Aorta (tissue), 5 donors: Measurements from ENCODE around the gene ARHGEF19. TPM values are rescaled to one million over a fixed set of nuclear protein-coding genes. Genes with fewer than 3 reads are reported as not detected.

Experiments used
- ATAC-seq: fragments of 200-7000 bp; cut with Tn5 transposase; one replicate; pipeline ENCODE4 v1.9.1; 2022; ENCODE audit warnings: moderate library complexity; ENCODE audit not compliant: low FRiP score
- DNase-seq, 2 donors: peaks; one replicate each; pipeline ENCODE4 v3.0.0-alpha.2; 2020
- H3K27ac ChIP-seq, 2 donors: one replicate each; pipeline ENCODE4 v1.5.1; 2013; ENCODE audit warnings: low read length in 2 of 2, mild to moderate bottlenecking in 2 of 2, moderate library complexity in 2 of 2, control low read depth in 1 of 2, inconsistent platforms in 1 of 2, low read depth in 1 of 2
- H3K27me3 ChIP-seq, 2 donors: one replicate each; pipeline ENCODE4 v1.6.1; 2013; ENCODE audit warnings: control low read depth in 1 of 2, low read length in 1 of 2, mild to moderate bottlenecking in 1 of 2, moderate library complexity in 1 of 2; ENCODE audit not compliant: insufficient read depth in 2 of 2, control insufficient read depth in 1 of 2
- H3K36me3 ChIP-seq, 2 donors: one replicate each; pipeline ENCODE4 v1.6.1; 2013; ENCODE audit warnings: control low read depth in 1 of 2, low read length in 1 of 2, mild to moderate bottlenecking in 1 of 2; ENCODE audit not compliant: insufficient read depth in 2 of 2, control insufficient read depth in 1 of 2
- H3K4me1 ChIP-seq, 2 donors: one replicate each; pipeline ENCODE4 v1.6.1; 2013; ENCODE audit warnings: low read length in 2 of 2, control low read depth in 1 of 2, mild to moderate bottlenecking in 1 of 2, moderate library complexity in 1 of 2; ENCODE audit not compliant: insufficient read depth in 2 of 2, control insufficient read depth in 1 of 2
- H3K4me3 ChIP-seq, 2 donors: one replicate each; pipeline ENCODE4 v1.5.1; 2013; ENCODE audit warnings: low read length in 2 of 2, control low read depth in 1 of 2, mild to moderate bottlenecking in 1 of 2
- H3K9me3 ChIP-seq: one replicate; pipeline ENCODE4 v1.6.1; 2013; ENCODE audit warnings: mild to moderate bottlenecking, low read length; ENCODE audit not compliant: control insufficient read depth
- WGBS, 2 donors: extraction: QIAGEN DNeasy Blood & Tissue Kit; methylation state at CpG; one replicate each; pipeline ENCODE4 v1.1.7; 2013; 5-methylcytosine and 5-hydroxymethylcytosine counted together
- intact Hi-C, 2 donors: fragments of 100-400 bp; cut with DNase I; formaldehyde crosslinking; loops; one replicate each; pipeline versions ENCODE4 v1.14.2 to v1.15.0; 2022
- polyA plus RNA-seq, 2 donors: library from polyadenylated mRNA; stranded (reverse); fragments of 200-250 nt; gene quantifications; one replicate each; pipeline ENCODE4 v1.2.3, GENCODE V29; 2013
- total RNA-seq, 2 donors: library from RNA; stranded (reverse); fragmentation: NEBNext Ultra II Directional; extraction: Animal tissue kit (Norgen Biotek cat#: 25700); gene quantifications; one replicate each; pipeline ENCODE4 v1.2.1, GENCODE V29; 2021
- donor health status: healthy with polysubstance abuse.
- donor health status: Bipolar disorder and iron deficiency.
- donor health status: DM: no; HTN: no; CAD: no.
- donor health status: DM: no; HTN: no; CAD: no.
- donor health status: DM: yes; HTN: yes; CAD: no.

The ARHGEF19 gene
- total and polyA plus RNA-seq, 4 donors: 3.3 to 19.7 (median 7.9) TPM

- Histone ChIP-seq H3K27ac (peak overlapping the region in 1 of 2 donors; percentile 34), H3K36me3 (no peaks in the 10 kb centered on the region), H3K9me3 (no peaks in the 10 kb centered on the region), H3K4me1 (no peaks in the 10 kb centered on the region), H3K27me3 (no peaks in the 10 kb centered on the region), H3K4me3 (no peak overlapping the region)
- peak in 1 of 2 donors; percentile 65 for DNase-seq
- intact Hi-C loops: loop anchor here (5.0 kb wide), 2 partner anchors 36 to 156 kb away; no protein-coding TSS in a partner anchor
- 44 to 48% methylated on average over 35 to 38 of the region's 38 CpGs for WGBS, 2 donors
- no peak for ATAC-seq
These were observed 6.4 kb downstream of the ARHGEF19 start for GRCh38 chr1:16205891-16206546.

DNA sequence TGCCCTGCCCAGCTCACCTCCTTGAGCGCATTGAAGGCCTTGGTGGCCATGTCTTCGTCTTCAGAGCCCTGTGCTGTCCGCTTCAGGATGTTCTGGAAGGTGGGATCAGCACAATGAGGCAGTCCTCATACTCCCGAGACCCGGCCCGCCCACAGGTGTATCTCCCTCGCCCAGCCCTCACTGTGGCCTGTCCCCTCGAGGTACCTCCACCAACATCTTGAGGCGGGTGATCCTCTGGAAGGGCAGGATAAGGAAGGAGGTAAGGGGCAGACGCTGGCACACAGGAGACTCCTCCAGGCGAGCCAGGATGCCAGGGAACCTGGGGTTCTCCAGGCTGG lies 7.1 kb downstream of the ARHGEF19 start:
- Histone ChIP-seq H3K4me1 (no peaks in the 10 kb centered on the region), H3K27ac (no peak overlapping the region), H3K9me3 (no peaks in the 10 kb centered on the region), H3K4me3 (no peak overlapping the region), H3K27me3 (no peaks in the 10 kb centered on the region), H3K36me3 (no peaks in the 10 kb centered on the region)
- peak in 1 of 2 donors; percentile 44 for DNase-seq
- no peak for ATAC-seq
- intact Hi-C loops: loop anchor here (5.0 kb wide), 2 partner anchors 37 to 157 kb away; no protein-coding TSS in a partner anchor
- WGBS, 2 donors: 93 to 97% methylated on average over 11 of the region's 11 CpGs

GRCh38 chr1:16204634-16205333 lies 7.7 kb downstream of the ARHGEF19 start:
- peak in 1 of 2 donors; percentile 46 for DNase-seq
- Histone ChIP-seq H3K36me3 (no peaks in the 10 kb centered on the region), H3K9me3 (no peaks in the 10 kb centered on the region), H3K4me3 (no peak overlapping the region), H3K27ac (no peak overlapping the region), H3K4me1 (no peaks in the 10 kb centered on the region), H3K27me3 (no peaks in the 10 kb centered on the region)
- 84 to 88% methylated on average over 12 of the region's 12 CpGs for WGBS, 2 donors
- ATAC-seq: no peak
- intact Hi-C loops: loop anchor here (5.0 kb wide), 2 partner anchors 38 to 158 kb away; no protein-coding TSS in a partner anchor

DNA sequence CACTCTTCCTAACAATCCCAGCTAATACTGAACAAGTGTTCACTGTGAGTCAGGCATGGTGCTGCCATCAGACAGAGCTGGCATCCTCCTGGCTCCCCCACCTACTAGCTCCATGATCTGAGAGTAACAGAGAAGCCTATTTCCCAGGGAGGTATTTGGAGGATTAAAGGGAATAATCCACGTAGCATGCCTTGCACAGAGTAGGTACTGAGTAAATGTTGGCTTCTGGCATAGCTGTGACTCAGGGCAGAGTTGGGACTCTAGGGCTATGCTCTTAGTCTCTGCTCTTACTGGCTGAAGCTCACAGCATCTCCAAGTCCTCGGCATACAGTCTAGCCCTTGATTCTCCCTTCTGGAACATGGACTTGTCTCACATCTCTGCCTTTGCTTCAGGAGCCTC lies 8.2 kb downstream of the ARHGEF19 start:
- ATAC-seq (no peak), DNase-seq (no peak)
- no peak overlapping the region for H3K27ac ChIP-seq
- H3K4me3 ChIP-seq: no peak overlapping the region
- no peaks in the 10 kb centered on the region for H3K36me3 ChIP-seq
- H3K27me3 ChIP-seq: no peaks in the 10 kb centered on the region
- 75 to 85% methylated on average over 2 of the region's 2 CpGs for WGBS, 2 donors
- H3K9me3 ChIP-seq: no peaks in the 10 kb centered on the region
- no peaks in the 10 kb centered on the region for H3K4me1 ChIP-seq
- intact Hi-C loops: no loop called here

DNA sequence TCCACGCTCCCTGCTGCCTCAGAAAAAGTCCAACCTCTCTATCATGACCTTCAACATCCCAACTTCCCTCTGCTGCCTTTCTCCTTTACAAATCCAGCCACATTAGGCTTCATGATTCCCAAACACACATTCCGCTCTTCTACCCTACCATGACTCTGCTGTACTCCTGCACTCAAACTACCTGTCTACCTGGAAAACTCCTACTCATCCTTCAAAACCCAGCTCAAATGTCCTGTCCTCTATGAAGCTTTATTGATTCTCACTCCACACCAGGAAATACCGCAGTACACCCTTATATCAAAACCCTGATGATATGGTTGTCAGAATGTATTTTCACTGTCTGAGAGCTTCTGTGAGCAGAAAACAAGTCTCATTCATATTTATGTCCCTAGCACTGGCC lies 8.9 kb downstream of the ARHGEF19 start:
- ATAC-seq: no peak
- 48 to 60% methylated on average over 3 of the region's 3 CpGs for WGBS, 2 donors
- Histone ChIP-seq H3K27me3 (no peaks in the 10 kb centered on the region), H3K4me3 (no peak overlapping the region), H3K9me3 (no peaks in the 10 kb centered on the region), H3K4me1 (no peaks in the 10 kb centered on the region), H3K27ac (no peak overlapping the region), H3K36me3 (no peaks in the 10 kb centered on the region)
- intact Hi-C loops: no loop called here
- DNase-seq: no peak

DNA sequence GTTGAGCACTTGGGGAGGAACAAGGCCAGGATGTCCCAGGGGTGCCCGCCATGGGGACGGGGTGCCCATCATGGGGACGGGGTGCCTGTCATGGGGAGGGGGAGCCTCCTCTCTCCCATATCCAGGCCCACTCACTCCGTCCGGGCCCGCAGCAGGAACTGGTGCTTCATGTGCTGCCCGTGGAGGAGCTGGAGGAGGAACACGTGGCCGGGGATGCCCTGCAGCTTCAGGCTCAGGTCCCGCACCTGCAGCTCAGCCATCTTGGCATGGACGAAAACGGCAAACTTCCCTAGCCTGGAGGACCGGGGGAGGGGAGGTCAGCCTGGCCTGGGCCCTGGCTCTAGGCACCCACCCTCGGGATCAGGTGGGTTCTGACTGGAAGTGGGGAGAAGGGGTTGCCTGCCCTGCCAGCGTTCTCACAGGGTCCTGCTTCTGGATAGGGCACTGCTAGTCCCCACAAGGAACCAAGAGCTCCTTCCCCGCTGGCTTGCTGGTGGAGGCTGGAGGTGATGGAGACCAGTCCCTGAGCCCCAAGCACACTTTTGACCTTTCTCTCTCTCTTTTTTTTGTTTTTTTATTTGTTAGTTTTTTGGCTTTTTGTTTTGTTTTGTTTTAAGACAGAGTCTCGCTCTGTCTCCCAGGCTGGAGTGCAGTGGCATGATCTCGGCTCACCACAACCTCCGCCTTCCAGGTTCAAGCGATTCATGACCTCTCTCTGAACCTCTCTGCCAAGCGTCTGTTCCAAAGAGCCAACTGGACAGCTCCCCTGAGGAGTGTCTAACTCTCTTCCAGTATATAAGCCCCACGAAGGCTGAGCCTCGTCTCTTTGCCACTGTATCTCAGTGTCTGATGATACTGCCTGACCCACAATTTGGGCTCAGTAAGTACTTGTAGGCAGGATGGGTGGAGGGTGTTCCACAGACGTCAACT lies 9.9 kb downstream of the ARHGEF19 start:
- Histone ChIP-seq H3K27ac (no peak overlapping the region), H3K9me3 (no peaks in the 10 kb centered on the region), H3K27me3 (no peaks in the 10 kb centered on the region), H3K36me3 (no peaks in the 10 kb centered on the region), H3K4me1 (no peaks in the 10 kb centered on the region), H3K4me3 (no peak overlapping the region)
- 88 to 89% methylated on average over 21 to 24 of the region's 24 CpGs for WGBS, 2 donors
- ATAC-seq (no peak), DNase-seq (no peak)
- intact Hi-C loops: no loop called here

GRCh38 chr1:16199700-16200099 lies 12.8 kb downstream of the ARHGEF19 start:
- WGBS, 2 donors: 86 to 90% methylated on average over 4 of the region's 4 CpGs
- Histone ChIP-seq H3K27ac (no peak overlapping the region), H3K4me1 (no peaks in the 10 kb centered on the region), H3K9me3 (no peaks in the 10 kb centered on the region), H3K36me3 (no peaks in the 10 kb centered on the region), H3K27me3 (no peaks in the 10 kb centered on the region), H3K4me3 (no peak overlapping the region)
- intact Hi-C loops: no loop called here
- ATAC-seq (no peak), DNase-seq (peak in 1 of 2 donors; percentile 18)

- H3K27me3 ChIP-seq: no peaks in the 10 kb centered on the region
- H3K4me3 ChIP-seq: no peak overlapping the region
- no peak overlapping the region for H3K27ac ChIP-seq
- no peak for ATAC-seq
- H3K9me3 ChIP-seq: no peaks in the 10 kb centered on the region
- H3K36me3 ChIP-seq: no peaks in the 10 kb centered on the region
- 52 to 57% methylated on average over 1 of the region's 1 CpG for WGBS, 2 donors
- intact Hi-C loops: no loop called here
- H3K4me1 ChIP-seq: no peaks in the 10 kb centered on the region
- peak in 1 of 2 donors; percentile 26 for DNase-seq
These were observed 13.3 kb downstream of the ARHGEF19 start for GRCh38 chr1:16199157-16199501.
